ENCODE results near the gene LARGE2.

GRCh38 chr11:45889966-45890365, 32.5 kb upstream of the LARGE2 start:
- no peak for TF ChIP-seq HINFP (CRISPR knock-in tag; IDR thresholded peaks at IDR 0.05; ENCODE audit: low read depth)
- TF ChIP-seq EED (CRISPR knock-in tag; IDR thresholded peaks at IDR 0.05) = no peak
- TF ChIP-seq, protein P1, sequence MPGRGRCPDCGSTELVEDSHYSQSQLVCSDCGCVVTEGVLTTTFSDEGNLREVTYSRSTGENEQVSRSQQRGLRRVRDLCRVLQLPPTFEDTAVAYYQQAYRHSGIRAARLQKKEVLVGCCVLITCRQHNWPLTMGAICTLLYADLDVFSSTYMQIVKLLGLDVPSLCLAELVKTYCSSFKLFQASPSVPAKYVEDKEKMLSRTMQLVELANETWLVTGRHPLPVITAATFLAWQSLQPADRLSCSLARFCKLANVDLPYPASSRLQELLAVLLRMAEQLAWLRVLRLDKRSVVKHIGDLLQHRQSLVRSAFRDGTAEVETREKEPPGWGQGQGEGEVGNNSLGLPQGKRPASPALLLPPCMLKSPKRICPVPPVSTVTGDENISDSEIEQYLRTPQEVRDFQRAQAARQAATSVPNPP (CRISPR knock-in tag; IDR thresholded peaks at IDR 0.05) = no peak
- TF ChIP-seq EHMT2 (IDR thresholded peaks at IDR 0.05; ENCODE audit: borderline replicate concordance, low read depth, low read length) = no peak
- TF ChIP-seq FOSL1 (CRISPR knock-in tag; IDR thresholded peaks at IDR 0.05; ENCODE audit: borderline replicate concordance) = no peak
- TF ChIP-seq ARNT (IDR thresholded peaks at IDR 0.05) = no peak
- no peak for TF ChIP-seq BCLAF1 (IDR thresholded peaks at IDR 0.05)

Data from HepG2 (cell line).